Endothelial cell of umbilical vein (primary cell): Measurements from ENCODE around the gene DPP6. TPM values are rescaled to one million over a fixed set of nuclear protein-coding genes. Genes with fewer than 3 reads are reported as not detected.

Experiments used
- BruUV-seq: library from RNA; stranded (reverse); fragments of 400-500 nt; replicated peaks from 2 replicates; lab custom pipeline; 2021; lab: Mats Ljungman, UMichigan
- CTCF ChIA-PET: fragments of 300-600, 350-600 bp; sonication (Branson Sonifier 250); formaldehyde crosslinking; loops from one replicate; lab custom pipeline; 2021; ENCODE audit warnings: antibody characterized with exemption, inconsistent platforms; lab: Charles Lee
- POLR2A ChIA-PET: fragments of 300-600, 350-600 bp; sonication (Branson Sonifier 250); formaldehyde crosslinking; loops from one replicate; lab custom pipeline; 2021; ENCODE audit warnings: antibody characterized with exemption, inconsistent platforms; lab: Charles Lee
- DNase-seq: peaks from one replicate; pipeline ENCODE4 v3.0.0-alpha.2; 2011; ENCODE audit warnings: low read depth, low spot score
- FAIRE-seq: peaks from 2 replicates; lab custom pipeline; 2011; peaks lifted over from hg19 to GRCh38; lab: Jason Lieb, UNC
- H2AFZ ChIP-seq: 2 replicates; pipeline ENCODE4 v1.6.0; 2012; ENCODE audit warnings: low read depth, low read length, control low read depth, inconsistent platforms
- H3K27ac ChIP-seq: 2 replicates; pipeline ENCODE4 v1.5.1; 2011; ENCODE audit warnings: low read depth, mild to moderate bottlenecking, control low read depth, low read length, moderate library complexity; ENCODE audit not compliant: insufficient read depth
- H3K27me3 ChIP-seq, 2 experiments: 2 replicates each; pipeline versions ENCODE4 v1.6.0 to v1.6.1; 2011; ENCODE audit warnings: low read length in 2 of 2, mixed read lengths in 1 of 2; ENCODE audit not compliant: control insufficient read depth in 2 of 2, insufficient read depth in 2 of 2
- H3K36me3 ChIP-seq, 2 experiments: 2 replicates in 1 of 2; 3 replicates in 1 of 2; pipeline ENCODE4 v1.5.1; 2011; ENCODE audit warnings: low read length in 2 of 2, mild to moderate bottlenecking in 1 of 2, moderate library complexity in 1 of 2; ENCODE audit not compliant: control insufficient read depth in 2 of 2, insufficient read depth in 2 of 2; ENCODE audit errors: extremely low read depth in 1 of 2
- H3K4me1 ChIP-seq: 3 replicates; pipeline ENCODE4 v1.5.1; 2011; ENCODE audit warnings: mild to moderate bottlenecking, low read length; ENCODE audit not compliant: control insufficient read depth, insufficient read depth; ENCODE audit errors: extremely low read depth
- H3K4me2 ChIP-seq: 2 replicates; pipeline ENCODE4 v1.6.1; 2011; ENCODE audit warnings: low read length, control low read depth, mixed read lengths; ENCODE audit not compliant: insufficient read depth
- H3K4me3 ChIP-seq, 3 experiments: fragments of 200-600 bp in 1 of 3; sonication (generic), shearing (Covaris generic) in 1 of 3; replicated peaks in 1 of 3; 2 replicates each; pipeline ENCODE4 v1.5.1; 2011 to 2016; ENCODE audit warnings: control low read depth in 3 of 3, low read length in 3 of 3, mild to moderate bottlenecking in 2 of 3, inconsistent platforms in 1 of 3, low read depth in 1 of 3, moderate library complexity in 1 of 3; ENCODE audit not compliant: insufficient read depth in 1 of 3
- H3K79me2 ChIP-seq: 2 replicates; pipeline ENCODE4 v1.6.0; 2012; ENCODE audit warnings: low read length, inconsistent platforms; ENCODE audit not compliant: control insufficient read depth, insufficient read depth
- H3K9ac ChIP-seq: replicated peaks from 2 replicates; pipeline ENCODE3; 2011; ENCODE audit warnings: low read length, control low read depth; ENCODE audit not compliant: insufficient read depth; ENCODE audit errors: extremely low read depth
- H3K9me1 ChIP-seq: replicated peaks from 3 replicates; pipeline ENCODE4 v1.6.0; 2011; ENCODE audit warnings: mild to moderate bottlenecking, low read length; ENCODE audit not compliant: control insufficient read depth, insufficient read depth; ENCODE audit errors: extremely low read depth
- H3K9me3 ChIP-seq: replicated peaks from 2 replicates; pipeline ENCODE4 v1.5.1; 2012; ENCODE audit warnings: low read length, inconsistent platforms; ENCODE audit not compliant: control insufficient read depth, insufficient read depth
- H4K20me1 ChIP-seq: replicated peaks from 2 replicates; pipeline ENCODE3; 2011; ENCODE audit warnings: mild to moderate bottlenecking, low read length; ENCODE audit not compliant: control insufficient read depth, insufficient read depth; ENCODE audit errors: extremely low read depth
- CTCF ChIP-seq, 2 donors: IDR thresholded peaks; 1 replicate in 1 of 2; 2 replicates in 1 of 2; pipeline ENCODE4 v1.5.1; 2011; ENCODE audit warnings: low read length in 2 of 2, mild to moderate bottlenecking in 2 of 2, moderate library complexity in 2 of 2, control low read depth in 1 of 2, inconsistent platforms in 1 of 2, low read depth in 1 of 2; ENCODE audit not compliant: insufficient read depth in 1 of 2; ENCODE audit errors: extremely low read depth in 1 of 2
- EZH2 ChIP-seq: IDR thresholded peaks from 2 replicates; pipeline ENCODE4 v1.6.1; 2012; ENCODE audit warnings: borderline replicate concordance, low read depth, mild to moderate bottlenecking, moderate library complexity, low read length, inconsistent platforms; ENCODE audit not compliant: severe bottlenecking
- FOS ChIP-seq: IDR thresholded peaks from 2 replicates; pipeline ENCODE4 v1.6.1; 2011; ENCODE audit warnings: mild to moderate bottlenecking, low read length, moderate library complexity, borderline replicate concordance; ENCODE audit not compliant: insufficient read depth
- GATA2 ChIP-seq: IDR thresholded peaks from 2 replicates; pipeline ENCODE4 v1.7.0; 2011; ENCODE audit warnings: low read depth, mild to moderate bottlenecking, moderate library complexity, mixed read lengths, low read length; ENCODE audit not compliant: insufficient read length, insufficient read depth
- JUN ChIP-seq: IDR thresholded peaks from 2 replicates; pipeline ENCODE4 v1.6.1; 2011; ENCODE audit warnings: borderline replicate concordance, low read depth; ENCODE audit not compliant: insufficient read length, insufficient read depth
- MYC ChIP-seq: IDR thresholded peaks from one replicate; pipeline ENCODE4 v1.6.1; 2011; ENCODE audit warnings: mild to moderate bottlenecking, low read depth, low read length
- POLR2A ChIP-seq: IDR thresholded peaks from 2 replicates; pipeline ENCODE4 v1.6.1; 2012; ENCODE audit warnings: low read depth, mild to moderate bottlenecking, control low read depth, low read length
- POLR2AphosphoS5 ChIP-seq: IDR thresholded peaks from 2 replicates; pipeline ENCODE4 v1.6.1; 2012; ENCODE audit warnings: low read depth, mild to moderate bottlenecking, control low read depth, low read length, moderate library complexity; ENCODE audit not compliant: insufficient read depth
- dilution Hi-C: fragments of 300-500 bp; cut with MboI; formaldehyde crosslinking; loops from one replicate; pipeline ENCODE4 v1.15.0; 2019; ENCODE audit warnings: low sequenced_read_pairs; ENCODE audit not compliant: extremely low pct_ligation_motif_present
- intact Hi-C: fragments of 100-400 bp; cut with micrococcal nuclease; formaldehyde crosslinking; loops from one replicate; pipeline ENCODE4 v1.10.0; 2022
- polyA plus RNA-seq, 4 experiments: library from polyadenylated mRNA; depleted of rRNA in 3 of 4; stranded (reverse) in 3 of 4; unstranded in 1 of 4; fragments of >200 nt; gene quantifications; 2 replicates each; pipeline versions ENCODE4 v1.2.1 to v1.2.3, GENCODE V29; 2011 to 2012; ENCODE audit warnings: missing spikeins in 1 of 4
- total RNA-seq: library from RNA; stranded (reverse); gene quantifications from 2 replicates; pipeline ENCODE4 v1.2.3, GENCODE V29; 2021
- TF ChIP-seq, protein P1 (sequence below): IDR thresholded peaks from 2 replicates; pipeline ENCODE4 v1.6.1; 2011; ENCODE audit not compliant: insufficient read depth, insufficient read length

DPP6 gene
- total and polyA plus RNA-seq, 2 donors (not counting 3 experiments of a cell fraction or from before 2014, with no cell fraction given): not detected

DNA sequence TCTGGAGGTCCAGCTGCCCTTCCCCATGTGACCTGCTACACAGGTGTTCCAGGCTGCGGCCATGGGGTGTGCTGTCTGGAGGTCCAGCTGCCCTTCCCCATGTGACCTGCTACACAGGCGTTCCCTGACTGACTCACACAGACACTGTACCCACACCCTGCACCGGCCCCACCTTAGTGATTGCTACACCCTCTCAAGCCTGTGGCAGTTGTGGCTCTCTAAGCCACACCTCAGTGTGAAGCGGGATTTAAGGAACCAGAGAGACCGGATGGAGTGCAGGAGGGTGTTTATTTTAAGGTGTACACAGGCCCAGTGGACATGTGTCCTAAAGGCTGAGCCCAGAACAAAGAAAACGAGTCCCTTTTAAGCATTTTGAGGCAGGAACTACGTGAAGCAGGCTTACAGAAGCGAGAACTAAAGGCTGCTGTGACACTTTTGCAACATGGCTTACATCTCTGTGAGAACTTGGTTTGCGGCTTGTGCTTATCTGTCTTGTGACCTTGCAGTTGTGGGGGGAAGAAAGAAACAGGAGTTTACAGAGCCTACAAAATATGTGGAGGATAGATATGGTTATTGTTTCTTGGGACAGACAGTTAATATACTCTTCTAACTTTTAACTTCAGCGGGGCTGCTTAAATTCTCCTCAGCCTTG is 624.4 kb downstream of the DPP6 start:
- no peaks in the 10 kb centered on the region for H3K27me3 ChIP-seq
- H3K79me2 ChIP-seq: no peaks in the 10 kb centered on the region
- ChIA-PET CTCF (no interaction called here), POLR2A (no interaction called here)
- intact Hi-C loops (no loop called here), dilution Hi-C loops (no loop called here)
- DNase-seq (no peak), FAIRE-seq (no peak)
- no peak overlapping the region for H3K27ac ChIP-seq
- peaks cover 8% of the 10 kb centered on the region for H3K9me3 ChIP-seq
- BruUV-seq: no TSS peak
- H3K4me3 ChIP-seq: no peak overlapping the region
- no peaks in the 10 kb centered on the region for H4K20me1 ChIP-seq
- no peaks in the 10 kb centered on the region for H3K9me1 ChIP-seq
- no peak overlapping the region for H2AFZ ChIP-seq
- TF ChIP-seq POLR2A: no peak
- no peak for TF ChIP-seq JUN
- TF ChIP-seq, protein P1, sequence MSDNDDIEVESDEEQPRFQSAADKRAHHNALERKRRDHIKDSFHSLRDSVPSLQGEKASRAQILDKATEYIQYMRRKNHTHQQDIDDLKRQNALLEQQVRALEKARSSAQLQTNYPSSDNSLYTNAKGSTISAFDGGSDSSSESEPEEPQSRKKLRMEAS: no peak
- TF ChIP-seq MYC: no peak
- no peak for TF ChIP-seq CTCF (IDR thresholded peaks at IDR 0.05; ENCODE audit: extremely low read depth in 1 of 2, insufficient read depth in 1 of 2, low read depth in 1 of 2, low read length in 2 of 2)
- TF ChIP-seq GATA2: no peak
- TF ChIP-seq EZH2: no peak
- TF ChIP-seq POLR2AphosphoS5: no peak
- no peak for TF ChIP-seq FOS
- H3K36me3 ChIP-seq: no peaks in the 10 kb centered on the region
- H3K4me1 ChIP-seq: no peaks in the 10 kb centered on the region
- no peak overlapping the region for H3K4me2 ChIP-seq
- no peak overlapping the region for H3K9ac ChIP-seq
